A673 (cell line): ENCODE results near the gene TBXT. TPM values are rescaled to one million over a fixed set of nuclear protein-coding genes. Genes with fewer than 3 reads are reported as not detected.

Experiments
- BruUV-seq: library from RNA; stranded (reverse); fragments of 400-500 nt; replicated peaks from 2 replicates; lab custom pipeline; 2021; lab: Mats Ljungman, UMichigan
- CTCF ChIA-PET: fragments of 300-600 bp; sonication (Branson Sonifier 250); formaldehyde crosslinking; loops from one replicate; lab custom pipeline; 2022; ENCODE audit warnings: antibody characterized with exemption; lab: Charles Lee
- POLR2A ChIA-PET: fragments of 300-600 bp; sonication (Branson Sonifier 250); formaldehyde crosslinking; loops from one replicate; lab custom pipeline; 2022; ENCODE audit warnings: antibody characterized with exemption; ENCODE audit not compliant: low non-redundant PET; lab: Charles Lee
- DNase-seq: peaks from one replicate; pipeline ENCODE4 v3.0.0-alpha.2; 2015; ENCODE audit warnings: low spot score
- H3K27ac ChIP-seq: fragments of 200-600 bp; sonication (generic); 2 replicates; pipeline ENCODE4 v1.5.1; 2016; ENCODE audit warnings: mixed run types, low read depth, mild to moderate bottlenecking, mixed read lengths, antibody characterized with exemption, low read length; ENCODE audit not compliant: poor library complexity, severe bottlenecking
- H3K27me3 ChIP-seq: fragments of 200-600 bp; sonication (generic); replicated peaks from 2 replicates; pipeline ENCODE4 v1.6.1; 2017; ENCODE audit warnings: mixed run types, low read depth, mild to moderate bottlenecking, mixed read lengths, antibody characterized with exemption, low read length; ENCODE audit not compliant: insufficient read depth, poor library complexity
- H3K36me3 ChIP-seq: fragments of 200-600 bp; sonication (generic); 2 replicates; pipeline ENCODE4 v1.6.1; 2016; ENCODE audit warnings: mixed run types, mild to moderate bottlenecking, mixed read lengths, antibody characterized with exemption, low read length; ENCODE audit not compliant: insufficient read depth, poor library complexity, severe bottlenecking
- H3K4me1 ChIP-seq: fragments of 200-600 bp; sonication (generic); 2 replicates; pipeline ENCODE4 v1.6.1; 2017; ENCODE audit warnings: mixed run types, mild to moderate bottlenecking, mixed read lengths, antibody characterized with exemption, low read length; ENCODE audit not compliant: insufficient read depth, poor library complexity, severe bottlenecking
- H3K4me3 ChIP-seq: fragments of 200-600 bp; sonication (generic); 2 replicates; pipeline ENCODE4 v1.5.1; 2016; ENCODE audit warnings: low read depth, mixed run types, mild to moderate bottlenecking, mixed read lengths, low read length; ENCODE audit not compliant: poor library complexity, severe bottlenecking
- H3K9me3 ChIP-seq: fragments of 200-600 bp; sonication (generic); 2 replicates; pipeline ENCODE4 v1.6.1; 2016; ENCODE audit warnings: mixed run types, low read depth, mild to moderate bottlenecking, mixed read lengths, antibody characterized with exemption, low read length; ENCODE audit not compliant: poor library complexity, severe bottlenecking
- EZH2 ChIP-seq: fragments of 200-600 bp; sonication (generic); IDR thresholded peaks from 2 replicates; pipeline ENCODE4 v1.6.1; 2017; ENCODE audit warnings: borderline replicate concordance, low read depth, mild to moderate bottlenecking, mixed read lengths, antibody characterized with exemption, low read length; ENCODE audit not compliant: poor library complexity, severe bottlenecking
- intact Hi-C: fragments of 100-400 bp; cut with micrococcal nuclease; formaldehyde crosslinking; loops from one replicate; pipeline ENCODE4 v1.10.0; 2022; ENCODE audit not compliant: unreplicated experiment
- total RNA-seq: library from RNA; stranded (reverse); gene quantifications from 2 replicates; pipeline ENCODE4 v1.2.3, GENCODE V29; 2021
- TF ChIP-seq, protein P1 (sequence below): fragments of 300-800, 200-600 bp; sonication (generic); conservative IDR thresholded peaks from 2 replicates; pipeline ENCODE4 v1.5.1; 2017; ENCODE audit warnings: low read depth, mild to moderate bottlenecking, antibody characterized with exemption, low read length, moderate library complexity, mixed read lengths

The TBXT gene
- total RNA-seq, 1 experiment from 2014 or later = not detected

DNA sequence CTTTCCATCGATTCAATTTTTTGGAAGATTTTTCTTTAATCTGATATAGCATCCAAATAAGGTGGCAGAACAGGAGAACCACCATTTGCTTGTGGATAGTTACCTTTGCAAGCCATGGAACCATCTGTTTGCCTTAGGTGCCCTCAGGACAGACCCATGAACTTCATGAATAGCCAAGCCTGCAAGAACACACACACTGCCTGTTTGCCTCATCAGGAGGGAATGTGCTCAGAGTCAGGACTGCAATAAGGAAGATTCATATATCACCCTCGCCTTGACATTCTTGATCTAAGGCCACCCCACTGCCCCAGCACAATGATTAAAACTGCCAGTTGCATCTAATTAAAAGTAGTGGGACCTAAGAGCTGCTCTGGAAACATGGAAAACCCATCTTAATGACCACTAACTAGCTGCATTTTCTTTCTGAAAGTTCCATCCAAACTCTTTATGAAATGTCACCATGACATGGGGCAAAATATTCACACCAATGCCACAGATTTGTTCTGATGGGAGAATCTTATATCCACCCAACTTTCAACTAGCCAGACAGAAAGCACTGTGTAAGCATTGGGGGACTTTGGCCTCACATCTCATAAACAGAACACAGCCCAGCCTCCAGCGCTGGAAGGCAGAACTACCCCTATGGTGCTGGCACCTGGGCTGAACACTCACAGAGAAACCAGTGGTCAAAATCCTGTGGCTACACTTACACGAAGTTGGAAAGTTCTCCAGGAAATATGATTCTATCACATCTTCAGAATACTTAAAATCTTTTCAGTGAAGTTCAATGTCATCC, 48.3 kb downstream of the TBXT start:
- Histone ChIP-seq H3K27ac (no peak overlapping the region), H3K27me3 (peaks cover 7% of the 10 kb centered on the region), H3K9me3 (no peaks in the 10 kb centered on the region), H3K4me3 (no peak overlapping the region), H3K4me1 (no peaks in the 10 kb centered on the region), H3K36me3 (no peaks in the 10 kb centered on the region)
- ChIA-PET CTCF (no interaction called here), POLR2A (no interaction called here)
- TF ChIP-seq EZH2 = no peak
- TF ChIP-seq, protein P1, sequence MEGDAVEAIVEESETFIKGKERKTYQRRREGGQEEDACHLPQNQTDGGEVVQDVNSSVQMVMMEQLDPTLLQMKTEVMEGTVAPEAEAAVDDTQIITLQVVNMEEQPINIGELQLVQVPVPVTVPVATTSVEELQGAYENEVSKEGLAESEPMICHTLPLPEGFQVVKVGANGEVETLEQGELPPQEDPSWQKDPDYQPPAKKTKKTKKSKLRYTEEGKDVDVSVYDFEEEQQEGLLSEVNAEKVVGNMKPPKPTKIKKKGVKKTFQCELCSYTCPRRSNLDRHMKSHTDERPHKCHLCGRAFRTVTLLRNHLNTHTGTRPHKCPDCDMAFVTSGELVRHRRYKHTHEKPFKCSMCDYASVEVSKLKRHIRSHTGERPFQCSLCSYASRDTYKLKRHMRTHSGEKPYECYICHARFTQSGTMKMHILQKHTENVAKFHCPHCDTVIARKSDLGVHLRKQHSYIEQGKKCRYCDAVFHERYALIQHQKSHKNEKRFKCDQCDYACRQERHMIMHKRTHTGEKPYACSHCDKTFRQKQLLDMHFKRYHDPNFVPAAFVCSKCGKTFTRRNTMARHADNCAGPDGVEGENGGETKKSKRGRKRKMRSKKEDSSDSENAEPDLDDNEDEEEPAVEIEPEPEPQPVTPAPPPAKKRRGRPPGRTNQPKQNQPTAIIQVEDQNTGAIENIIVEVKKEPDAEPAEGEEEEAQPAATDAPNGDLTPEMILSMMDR = no peak
- no peak for DNase-seq
- intact Hi-C loops = no loop called here
- no TSS peak for BruUV-seq

DNA sequence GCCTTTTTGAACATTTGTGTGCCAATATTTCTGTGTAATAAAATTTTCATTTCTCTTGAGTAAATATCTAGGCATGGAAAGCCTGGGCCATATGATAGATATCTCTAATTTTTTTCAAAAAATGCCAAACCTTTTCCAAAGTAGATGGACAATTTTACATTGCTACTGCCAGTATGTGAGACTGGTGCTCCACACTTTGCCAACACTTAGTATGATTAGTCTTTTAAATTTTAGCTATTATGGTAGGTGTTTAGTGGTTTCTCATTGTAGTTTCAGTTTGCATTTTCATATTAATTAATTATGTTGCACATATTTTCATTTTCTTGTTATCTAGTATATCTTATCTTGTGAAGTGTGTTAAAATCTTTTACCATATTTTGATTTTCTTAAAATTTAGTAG, 52.0 kb downstream of the TBXT start:
- CTCF ChIA-PET = no interaction called here
- no peak overlapping the region for H3K27ac ChIP-seq
- no peaks in the 10 kb centered on the region for H3K4me1 ChIP-seq
- TF ChIP-seq EZH2 = no peak
- TF ChIP-seq, protein P1 = no peak
- POLR2A ChIA-PET = no interaction called here
- BruUV-seq = no TSS peak
- H3K9me3 ChIP-seq = no peaks in the 10 kb centered on the region
- H3K36me3 ChIP-seq = no peaks in the 10 kb centered on the region
- no peak overlapping the region for H3K4me3 ChIP-seq
- intact Hi-C loops = no loop called here
- H3K27me3 ChIP-seq = peaks cover 13% of the 10 kb centered on the region
- no peak for DNase-seq

DNA sequence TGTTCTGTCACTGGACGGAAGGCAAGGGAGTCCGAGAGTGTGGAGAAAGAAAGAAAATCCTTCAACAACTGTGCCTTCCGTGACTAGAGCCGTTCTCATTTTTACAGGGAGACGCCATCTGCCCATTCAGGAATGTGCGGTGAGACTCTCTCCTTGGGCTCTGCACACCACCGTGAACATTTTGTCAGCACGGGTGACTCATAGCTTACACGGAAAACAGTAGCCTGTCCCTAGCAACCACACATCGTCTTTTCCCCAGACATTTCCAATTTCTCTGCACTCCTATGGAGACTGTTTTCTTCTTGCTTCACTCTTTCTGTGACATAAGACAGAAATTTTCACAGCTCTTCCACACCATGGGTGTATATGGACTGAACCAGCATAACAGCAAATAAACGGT, 55.1 kb downstream of the TBXT start:
- Histone ChIP-seq H3K4me3 (no peak overlapping the region), H3K27me3 (peaks cover 33% of the 10 kb centered on the region), H3K9me3 (no peaks in the 10 kb centered on the region), H3K27ac (no peak overlapping the region), H3K36me3 (no peaks in the 10 kb centered on the region), H3K4me1 (no peaks in the 10 kb centered on the region)
- no TSS peak for BruUV-seq
- peak; percentile 13 for DNase-seq
- CTCF ChIA-PET = no interaction called here
- intact Hi-C loops = no loop called here
- TF ChIP-seq, protein P1 = no peak
- TF ChIP-seq EZH2 = no peak
- POLR2A ChIA-PET = no interaction called here
